Activated T-helper 17 cell treated with anti-CD3 and anti-CD28 coated beads, Interleukin-2, amount 50 U/mL, for 72 hours (primary cell): ENCODE data around the gene DAB1. TPM values are rescaled to one million over a fixed set of nuclear protein-coding genes. Genes with fewer than 3 reads are reported as not detected.

Source experiments
- ATAC-seq: fragments of 150-1000 bp; cut with Tn5 transposase; replicated peaks from 2 replicates; pipeline ENCODE4 v1.10.0; 2021; ENCODE audit warnings: mild to moderate bottlenecking, moderate library complexity
- H3K27ac Mint-ChIP-seq: one replicate; pipeline ENCODE4 v1.8.0; 2022; ENCODE audit warnings: mixed read lengths
- H3K27me3 Mint-ChIP-seq: one replicate; pipeline ENCODE4 v1.8.0; 2022; ENCODE audit warnings: mixed read lengths
- H3K36me3 Mint-ChIP-seq: one replicate; pipeline ENCODE4 v1.8.0; 2022; ENCODE audit warnings: low read depth, mild to moderate bottlenecking, mixed read lengths
- H3K4me1 Mint-ChIP-seq: one replicate; pipeline ENCODE4 v1.8.0; 2022; ENCODE audit warnings: mixed read lengths
- H3K4me3 Mint-ChIP-seq: one replicate; pipeline ENCODE4 v1.8.0; 2022; ENCODE audit warnings: mild to moderate bottlenecking, mixed read lengths
- H3K9me3 Mint-ChIP-seq: one replicate; pipeline ENCODE4 v1.8.0; 2022; ENCODE audit warnings: mixed read lengths
- total RNA-seq, 2 donors: library from RNA; stranded (reverse); gene quantifications; one replicate each; pipeline ENCODE4 v1.2.3, GENCODE V29; 2022

The DAB1 gene
- total RNA-seq, 2 donors from 2014 or later = 1.7 to 2.7 TPM

- H3K9me3 Mint-ChIP-seq = peaks cover 7% of the 10 kb centered on the region
- peak overlapping the region; percentile 74 for H3K27ac Mint-ChIP-seq
- H3K36me3 Mint-ChIP-seq = no peaks in the 10 kb centered on the region
- peak overlapping the region; percentile 80 for H3K4me3 Mint-ChIP-seq
- ATAC-seq = peak; percentile 98
- peaks cover 26% of the 10 kb centered on the region for H3K4me1 Mint-ChIP-seq
- no peaks in the 10 kb centered on the region for H3K27me3 Mint-ChIP-seq
Measured at GRCh38 chr1:57307392-57308170, 116.3 kb downstream of the DAB1 start.

GRCh38 chr1:57304591-57304990, 119.3 kb downstream of the DAB1 start:
- ATAC-seq = no peak
- no peaks in the 10 kb centered on the region for H3K36me3 Mint-ChIP-seq
- H3K4me1 Mint-ChIP-seq = peaks cover 21% of the 10 kb centered on the region
- H3K27ac Mint-ChIP-seq = no peak overlapping the region
- no peaks in the 10 kb centered on the region for H3K27me3 Mint-ChIP-seq
- H3K4me3 Mint-ChIP-seq = peak overlapping the region; percentile 37
- H3K9me3 Mint-ChIP-seq = peaks cover 12% of the 10 kb centered on the region

GRCh38 chr1:57302812-57303596, 120.9 kb downstream of the DAB1 start:
- Mint-ChIP-seq H3K36me3 (no peaks in the 10 kb centered on the region), H3K27ac (no peak overlapping the region), H3K27me3 (no peaks in the 10 kb centered on the region), H3K4me1 (peaks cover 21% of the 10 kb centered on the region), H3K4me3 (no peak overlapping the region), H3K9me3 (peaks cover 12% of the 10 kb centered on the region)
- no peak for ATAC-seq

GRCh38 chr1:57300186-57300585, 123.7 kb downstream of the DAB1 start:
- Mint-ChIP-seq H3K27me3 (no peaks in the 10 kb centered on the region), H3K27ac (no peak overlapping the region), H3K4me3 (no peak overlapping the region), H3K9me3 (peaks cover 4% of the 10 kb centered on the region), H3K36me3 (no peaks in the 10 kb centered on the region), H3K4me1 (peaks cover 13% of the 10 kb centered on the region)
- no peak for ATAC-seq

- H3K9me3 Mint-ChIP-seq = peaks cover 4% of the 10 kb centered on the region
- H3K4me3 Mint-ChIP-seq = no peak overlapping the region
- H3K36me3 Mint-ChIP-seq = no peaks in the 10 kb centered on the region
- no peak for ATAC-seq
- H3K27ac Mint-ChIP-seq = no peak overlapping the region
- H3K4me1 Mint-ChIP-seq = peaks cover 5% of the 10 kb centered on the region
- H3K27me3 Mint-ChIP-seq = no peaks in the 10 kb centered on the region
Measured at GRCh38 chr1:57296726-57297250, 127.1 kb downstream of the DAB1 start.

- H3K4me1 Mint-ChIP-seq = peaks cover 5% of the 10 kb centered on the region
- H3K4me3 Mint-ChIP-seq = no peak overlapping the region
- no peak overlapping the region for H3K27ac Mint-ChIP-seq
- no peak for ATAC-seq
- no peaks in the 10 kb centered on the region for H3K27me3 Mint-ChIP-seq
- H3K9me3 Mint-ChIP-seq = peaks cover 4% of the 10 kb centered on the region
- H3K36me3 Mint-ChIP-seq = peaks cover 2% of the 10 kb centered on the region
Measured at GRCh38 chr1:57295326-57295725, 128.5 kb downstream of the DAB1 start.

- Mint-ChIP-seq H3K4me1 (peaks cover 5% of the 10 kb centered on the region), H3K27ac (no peak overlapping the region), H3K4me3 (no peak overlapping the region), H3K9me3 (no peaks in the 10 kb centered on the region), H3K36me3 (peaks cover 13% of the 10 kb centered on the region), H3K27me3 (peaks cover 5% of the 10 kb centered on the region)
- no peak for ATAC-seq
Measured at GRCh38 chr1:57294177-57294576, 129.7 kb downstream of the DAB1 start.

- Mint-ChIP-seq H3K27ac (no peak overlapping the region), H3K9me3 (no peaks in the 10 kb centered on the region), H3K4me1 (peaks cover 5% of the 10 kb centered on the region), H3K4me3 (no peak overlapping the region), H3K27me3 (peaks cover 5% of the 10 kb centered on the region), H3K36me3 (peaks cover 21% of the 10 kb centered on the region)
- no peak for ATAC-seq
Measured at GRCh38 chr1:57293214-57293613, 130.6 kb downstream of the DAB1 start.

- peaks cover 5% of the 10 kb centered on the region for H3K27me3 Mint-ChIP-seq
- peaks cover 23% of the 10 kb centered on the region for H3K36me3 Mint-ChIP-seq
- H3K4me3 Mint-ChIP-seq = no peak overlapping the region
- no peaks in the 10 kb centered on the region for H3K9me3 Mint-ChIP-seq
- no peak overlapping the region for H3K27ac Mint-ChIP-seq
- no peaks in the 10 kb centered on the region for H3K4me1 Mint-ChIP-seq
- no peak for ATAC-seq
Measured at GRCh38 chr1:57289781-57290180, 134.1 kb downstream of the DAB1 start.

- no peak for ATAC-seq
- Mint-ChIP-seq H3K36me3 (peaks cover 23% of the 10 kb centered on the region), H3K4me1 (no peaks in the 10 kb centered on the region), H3K4me3 (no peak overlapping the region), H3K27ac (no peak overlapping the region), H3K27me3 (peaks cover 5% of the 10 kb centered on the region), H3K9me3 (no peaks in the 10 kb centered on the region)
Measured at GRCh38 chr1:57285992-57286391, 137.9 kb downstream of the DAB1 start.

GRCh38 chr1:57282411-57282810, 141.4 kb downstream of the DAB1 start:
- no peak for ATAC-seq
- Mint-ChIP-seq H3K27ac (no peak overlapping the region), H3K4me1 (no peaks in the 10 kb centered on the region), H3K9me3 (no peaks in the 10 kb centered on the region), H3K27me3 (no peaks in the 10 kb centered on the region), H3K36me3 (no peaks in the 10 kb centered on the region), H3K4me3 (no peak overlapping the region)

GRCh38 chr1:57281324-57281723, 142.5 kb downstream of the DAB1 start:
- Mint-ChIP-seq H3K27me3 (no peaks in the 10 kb centered on the region), H3K4me1 (no peaks in the 10 kb centered on the region), H3K36me3 (no peaks in the 10 kb centered on the region), H3K4me3 (no peak overlapping the region), H3K9me3 (no peaks in the 10 kb centered on the region), H3K27ac (no peak overlapping the region)
- ATAC-seq = no peak

- no peak overlapping the region for H3K4me3 Mint-ChIP-seq
- no peaks in the 10 kb centered on the region for H3K36me3 Mint-ChIP-seq
- H3K27me3 Mint-ChIP-seq = no peaks in the 10 kb centered on the region
- no peaks in the 10 kb centered on the region for H3K9me3 Mint-ChIP-seq
- H3K4me1 Mint-ChIP-seq = no peaks in the 10 kb centered on the region
- no peak overlapping the region for H3K27ac Mint-ChIP-seq
- no peak for ATAC-seq
Measured at GRCh38 chr1:57279909-57280666, 143.8 kb downstream of the DAB1 start.

- no peak for ATAC-seq
- Mint-ChIP-seq H3K27ac (no peak overlapping the region), H3K4me1 (no peaks in the 10 kb centered on the region), H3K36me3 (no peaks in the 10 kb centered on the region), H3K4me3 (no peak overlapping the region), H3K27me3 (no peaks in the 10 kb centered on the region), H3K9me3 (no peaks in the 10 kb centered on the region)
Measured at GRCh38 chr1:57278558-57278957, 145.3 kb downstream of the DAB1 start.
